HCT116 (cell line): ENCODE measurements around the gene SP3. TPM values are rescaled to one million over a fixed set of nuclear protein-coding genes. Genes with fewer than 3 reads are reported as not detected.

Experiments used
- ATAC-seq: fragments of 200-7000 bp; cut with Tn5 transposase; 2 replicates; pipeline ENCODE4 v1.9.1; 2020; ENCODE audit warnings: mild to moderate bottlenecking, moderate library complexity
- BruUV-seq: library from RNA; stranded (reverse); fragments of 400-500 nt; replicated peaks from 2 replicates; lab custom pipeline; 2021; lab: Mats Ljungman, UMichigan
- CTCF ChIA-PET: fragments of 300-600 bp; sonication (Branson Sonifier 250); formaldehyde crosslinking; loops from one replicate; lab custom pipeline; 2021; ENCODE audit warnings: antibody characterized with exemption; lab: Charles Lee
- POLR2A ChIA-PET: fragments of 300-600, 350-600 bp; sonication (Branson Sonifier 250); formaldehyde crosslinking; loops from one replicate; lab custom pipeline; 2021; ENCODE audit warnings: antibody characterized with exemption; lab: Charles Lee
- RAD21 ChIA-PET, 2 experiments: fragments of 300-600 bp; sonication (Branson Sonifier 250); formaldehyde crosslinking; loops; one replicate each; lab custom pipeline; 2023; ENCODE audit warnings: low total read pairs in 2 of 2; ENCODE audit not compliant: uncharacterized antibody in 2 of 2, unreplicated experiment in 2 of 2, low non-redundant PET in 1 of 2; lab: Charles Lee
- DNase-seq: peaks from one replicate; pipeline ENCODE4 v3.0.0-alpha.2; 2010; ENCODE audit warnings: low read depth, low spot score
- H2AFZ ChIP-seq: fragments of 200-600 bp; shearing (Covaris generic), sonication (generic); 2 replicates; pipeline ENCODE4 v1.6.1; 2017; ENCODE audit warnings: low read depth, mixed run types, mixed read lengths, antibody characterized with exemption, low read length; ENCODE audit not compliant: poor library complexity, severe bottlenecking
- H3K27ac ChIP-seq: 2 replicates; pipeline ENCODE4 v1.5.1; 2012; ENCODE audit warnings: low read depth, low read length
- H3K27me3 ChIP-seq: fragments of 200-600 bp; sonication (generic); 2 replicates; pipeline ENCODE4 v1.6.1; 2016; ENCODE audit warnings: mixed run types, low read length, mixed read lengths; ENCODE audit not compliant: insufficient read depth
- H3K36me3 ChIP-seq, 2 experiments: fragments of 200-500 bp in 1 of 2; fragments of 200-600 bp in 1 of 2; sonication (Bioruptor generic) in 1 of 2; sonication (generic) in 1 of 2; 2 replicates each; pipeline versions ENCODE4 v1.5.1 to v1.6.1; 2014 to 2016; ENCODE audit warnings: low read length in 2 of 2, inconsistent platforms in 1 of 2, mixed read lengths in 1 of 2, mixed run types in 1 of 2; ENCODE audit not compliant: insufficient read depth in 2 of 2, control insufficient read depth in 1 of 2
- H3K4me1 ChIP-seq, 2 experiments: fragments of 200-600 bp in 1 of 2; sonication (generic) in 1 of 2; 2 replicates each; pipeline versions ENCODE4 v1.5.1 to v1.6.1; 2012 to 2017; ENCODE audit warnings: low read length in 2 of 2, inconsistent platforms in 1 of 2, mild to moderate bottlenecking in 1 of 2, mixed read lengths in 1 of 2, mixed run types in 1 of 2, moderate library complexity in 1 of 2; ENCODE audit not compliant: insufficient read depth in 2 of 2, control insufficient read depth in 1 of 2
- H3K4me2 ChIP-seq: fragments of 200-600 bp; sonication (generic); 2 replicates; pipeline ENCODE4 v1.6.1; 2017; ENCODE audit warnings: mixed run types, low read length, mixed read lengths
- H3K4me3 ChIP-seq, 2 experiments: fragments of 200-600 bp in 1 of 2; sonication (generic) in 1 of 2; replicated peaks in 1 of 2; 2 replicates each; pipeline ENCODE4 v1.5.1; 2011 to 2016; ENCODE audit warnings: low read length in 2 of 2, control low read depth in 1 of 2, low read depth in 1 of 2, mild to moderate bottlenecking in 1 of 2, mixed read lengths in 1 of 2, mixed run types in 1 of 2
- H3K79me2 ChIP-seq: fragments of 200-600 bp; sonication (generic); 2 replicates; pipeline ENCODE4 v1.6.1; 2017; ENCODE audit warnings: mild to moderate bottlenecking, mixed run types, low read length, moderate library complexity, mixed read lengths; ENCODE audit not compliant: insufficient read depth
- H3K9ac ChIP-seq: fragments of 200-600 bp; sonication (generic); 2 replicates; pipeline ENCODE4 v1.6.1; 2016; ENCODE audit warnings: low read length, mixed read lengths
- H3K9me2 ChIP-seq: fragments of 200-600 bp; sonication (generic), shearing (Covaris generic); 2 replicates; pipeline ENCODE4 v1.6.1; 2017; ENCODE audit warnings: mixed run types, mild to moderate bottlenecking, moderate library complexity; ENCODE audit not compliant: insufficient read depth
- H3K9me3 ChIP-seq, 2 experiments: fragments of 200-500 bp in 1 of 2; fragments of 200-600 bp in 1 of 2; sonication (Bioruptor generic) in 1 of 2; sonication (generic) in 1 of 2; 2 replicates each; pipeline ENCODE4 v1.6.1; 2014 to 2017; ENCODE audit warnings: low read length in 2 of 2, mixed read lengths in 2 of 2, inconsistent platforms in 1 of 2, low read depth in 1 of 2, mild to moderate bottlenecking in 1 of 2, mixed run types in 1 of 2, moderate library complexity in 1 of 2; ENCODE audit not compliant: control insufficient read depth in 1 of 2, insufficient read depth in 1 of 2
- H4K20me1 ChIP-seq: fragments of 200-600 bp; sonication (generic), shearing (Covaris generic); 2 replicates; pipeline ENCODE4 v1.6.1; 2017; ENCODE audit warnings: mixed run types, mild to moderate bottlenecking, moderate library complexity; ENCODE audit not compliant: insufficient read depth
- CBX3 ChIP-seq: IDR thresholded peaks from 2 replicates; pipeline ENCODE4 v1.6.1; 2012; ENCODE audit warnings: low read depth
- CEBPB ChIP-seq: IDR thresholded peaks from 2 replicates; pipeline ENCODE4 v1.6.1; 2012; ENCODE audit warnings: low read depth
- EGR1 ChIP-seq: IDR thresholded peaks from 2 replicates; pipeline ENCODE4 v1.6.1; 2012; ENCODE audit warnings: low read depth
- ELF1 ChIP-seq: IDR thresholded peaks from 2 replicates; pipeline ENCODE4 v1.6.1; 2012; ENCODE audit warnings: low read depth, borderline replicate concordance
- EZH2 ChIP-seq: fragments of 200-600 bp; sonication (generic); IDR thresholded peaks from 2 replicates; pipeline ENCODE4 v1.6.1; 2017; ENCODE audit warnings: antibody characterized with exemption, mixed run types
- EZH2phosphoT487 ChIP-seq: fragments of 200-600 bp; IDR thresholded peaks from 2 replicates; pipeline ENCODE4 v1.6.1; 2018; ENCODE audit warnings: antibody characterized with exemption, borderline replicate concordance
- FOSL1 ChIP-seq: IDR thresholded peaks from 2 replicates; pipeline ENCODE4 v1.6.1; 2012; ENCODE audit warnings: low read depth
- JUND ChIP-seq: IDR thresholded peaks from 2 replicates; pipeline ENCODE4 v1.6.1; 2012
- POLR2A ChIP-seq: IDR thresholded peaks from 2 replicates; pipeline ENCODE4 v1.7.0; 2011; ENCODE audit warnings: borderline replicate concordance; ENCODE audit not compliant: insufficient read depth, insufficient read length; ENCODE audit errors: extremely low read depth
- POLR2AphosphoS5 ChIP-seq: IDR thresholded peaks from 2 replicates; pipeline ENCODE4 v1.6.1; 2011; ENCODE audit warnings: mild to moderate bottlenecking, low read depth, low read length, moderate library complexity
- RAD21 ChIP-seq: IDR thresholded peaks from 2 replicates; pipeline ENCODE4 v1.6.1; 2012; ENCODE audit warnings: low read depth, mild to moderate bottlenecking
- SIN3A ChIP-seq: IDR thresholded peaks from 2 replicates; pipeline ENCODE4 v1.6.1; 2012; ENCODE audit warnings: low read depth
- SRF ChIP-seq: IDR thresholded peaks from 2 replicates; pipeline ENCODE4 v1.6.1; 2012; ENCODE audit warnings: low read depth
- YY1 ChIP-seq: IDR thresholded peaks from 2 replicates; pipeline ENCODE4 v1.6.1; 2011; ENCODE audit warnings: low read length, low read depth, moderate library complexity, mild to moderate bottlenecking; ENCODE audit not compliant: insufficient replicate concordance; ENCODE audit errors: extremely low read depth
- ZFX ChIP-seq: fragments of 450-650 bp; IDR thresholded peaks from 2 replicates; pipeline ENCODE4 v1.6.1; 2017
- ZNF274 ChIP-seq: fragments of 200-500 bp; sonication (Bioruptor generic); IDR thresholded peaks from 2 replicates; pipeline ENCODE4 v1.6.1; 2014; ENCODE audit warnings: mild to moderate bottlenecking, low read depth, low read length, inconsistent platforms
- intact Hi-C: fragments of 100-400 bp; cut with micrococcal nuclease; formaldehyde crosslinking; loops from 2 replicates; pipeline ENCODE4 v1.10.0; 2022
- total RNA-seq: library from RNA; stranded (reverse); gene quantifications from one replicate; pipeline ENCODE4 v1.2.1, GENCODE V29; 2021; ENCODE audit not compliant: unreplicated experiment
- TF ChIP-seq, protein P1 (sequence below): IDR thresholded peaks from 2 replicates; pipeline ENCODE4 v1.6.1; 2012
- TF ChIP-seq, protein P2 (sequence below), 3 experiments: fragments of 200-600 bp in 1 of 3; sonication (generic) in 1 of 3; IDR thresholded peaks in 2 of 3; conservative IDR thresholded peaks in 1 of 3; 2 replicates each; pipeline ENCODE4 v1.5.1; 2012 to 2017; ENCODE audit warnings: low read depth in 2 of 3, low read length in 2 of 3, antibody characterized with exemption in 1 of 3, borderline replicate concordance in 1 of 3, control low read depth in 1 of 3, mild to moderate bottlenecking in 1 of 3, mixed read lengths in 1 of 3, mixed run types in 1 of 3, moderate library complexity in 1 of 3; ENCODE audit not compliant: insufficient read depth in 1 of 3
- TF ChIP-seq, protein P3 (sequence below): IDR thresholded peaks from 2 replicates; pipeline ENCODE4 v1.6.1; 2012; ENCODE audit warnings: low read depth

The SP3 gene
- total RNA-seq, 1 experiment from 2014 or later: 98.0 TPM

DNA sequence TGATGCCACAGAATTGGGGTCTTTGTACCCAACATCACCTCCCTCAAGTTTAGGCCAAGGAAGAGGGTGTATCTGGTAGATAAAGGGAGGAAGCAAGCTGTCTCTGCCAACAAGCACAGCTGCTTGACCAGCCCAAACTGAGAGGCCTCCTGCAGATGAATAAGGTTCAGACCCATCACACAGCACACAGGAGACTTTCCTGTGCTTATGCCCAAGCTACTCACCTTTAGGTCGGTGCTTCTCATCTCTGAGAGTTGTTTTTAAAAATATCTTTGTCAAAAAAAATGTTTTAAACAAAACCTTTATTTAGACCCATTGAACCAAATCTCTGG, 24.7 kb upstream of the SP3 start:
- DNase-seq: no peak
- intact Hi-C loops: no loop called here

More for the DNA sequence above, 24.7 kb upstream of the SP3 start:
- H3K9ac ChIP-seq: no peak overlapping the region
- ChIA-PET RAD21 (no interaction called here), POLR2A (no interaction called here), CTCF (no interaction called here)
- H2AFZ ChIP-seq: no peak overlapping the region
- H3K4me3 ChIP-seq: no peak overlapping the region
- BruUV-seq: no TSS peak
- no peak for TF ChIP-seq SIN3A
- TF ChIP-seq POLR2AphosphoS5: no peak
- no peak for TF ChIP-seq ZNF274
- no peak for TF ChIP-seq CBX3
- no peak for TF ChIP-seq SRF
- TF ChIP-seq FOSL1: no peak
- no peak for TF ChIP-seq ELF1
- TF ChIP-seq, protein P1, sequence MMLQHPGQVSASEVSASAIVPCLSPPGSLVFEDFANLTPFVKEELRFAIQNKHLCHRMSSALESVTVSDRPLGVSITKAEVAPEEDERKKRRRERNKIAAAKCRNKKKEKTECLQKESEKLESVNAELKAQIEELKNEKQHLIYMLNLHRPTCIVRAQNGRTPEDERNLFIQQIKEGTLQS: no peak
- no peak for TF ChIP-seq EGR1
- TF ChIP-seq, protein P2, sequence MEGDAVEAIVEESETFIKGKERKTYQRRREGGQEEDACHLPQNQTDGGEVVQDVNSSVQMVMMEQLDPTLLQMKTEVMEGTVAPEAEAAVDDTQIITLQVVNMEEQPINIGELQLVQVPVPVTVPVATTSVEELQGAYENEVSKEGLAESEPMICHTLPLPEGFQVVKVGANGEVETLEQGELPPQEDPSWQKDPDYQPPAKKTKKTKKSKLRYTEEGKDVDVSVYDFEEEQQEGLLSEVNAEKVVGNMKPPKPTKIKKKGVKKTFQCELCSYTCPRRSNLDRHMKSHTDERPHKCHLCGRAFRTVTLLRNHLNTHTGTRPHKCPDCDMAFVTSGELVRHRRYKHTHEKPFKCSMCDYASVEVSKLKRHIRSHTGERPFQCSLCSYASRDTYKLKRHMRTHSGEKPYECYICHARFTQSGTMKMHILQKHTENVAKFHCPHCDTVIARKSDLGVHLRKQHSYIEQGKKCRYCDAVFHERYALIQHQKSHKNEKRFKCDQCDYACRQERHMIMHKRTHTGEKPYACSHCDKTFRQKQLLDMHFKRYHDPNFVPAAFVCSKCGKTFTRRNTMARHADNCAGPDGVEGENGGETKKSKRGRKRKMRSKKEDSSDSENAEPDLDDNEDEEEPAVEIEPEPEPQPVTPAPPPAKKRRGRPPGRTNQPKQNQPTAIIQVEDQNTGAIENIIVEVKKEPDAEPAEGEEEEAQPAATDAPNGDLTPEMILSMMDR (IDR thresholded peaks at IDR 0.05 in 2 of 3, conservative IDR thresholded peaks at IDR 0.05 in 1 of 3; ENCODE audit: borderline replicate concordance in 1 of 3, insufficient read depth in 1 of 3, low read depth in 2 of 3, low read length in 2 of 3): no peak
- no peak for TF ChIP-seq EZH2
- TF ChIP-seq EZH2phosphoT487: no peak
- TF ChIP-seq, protein P3, sequence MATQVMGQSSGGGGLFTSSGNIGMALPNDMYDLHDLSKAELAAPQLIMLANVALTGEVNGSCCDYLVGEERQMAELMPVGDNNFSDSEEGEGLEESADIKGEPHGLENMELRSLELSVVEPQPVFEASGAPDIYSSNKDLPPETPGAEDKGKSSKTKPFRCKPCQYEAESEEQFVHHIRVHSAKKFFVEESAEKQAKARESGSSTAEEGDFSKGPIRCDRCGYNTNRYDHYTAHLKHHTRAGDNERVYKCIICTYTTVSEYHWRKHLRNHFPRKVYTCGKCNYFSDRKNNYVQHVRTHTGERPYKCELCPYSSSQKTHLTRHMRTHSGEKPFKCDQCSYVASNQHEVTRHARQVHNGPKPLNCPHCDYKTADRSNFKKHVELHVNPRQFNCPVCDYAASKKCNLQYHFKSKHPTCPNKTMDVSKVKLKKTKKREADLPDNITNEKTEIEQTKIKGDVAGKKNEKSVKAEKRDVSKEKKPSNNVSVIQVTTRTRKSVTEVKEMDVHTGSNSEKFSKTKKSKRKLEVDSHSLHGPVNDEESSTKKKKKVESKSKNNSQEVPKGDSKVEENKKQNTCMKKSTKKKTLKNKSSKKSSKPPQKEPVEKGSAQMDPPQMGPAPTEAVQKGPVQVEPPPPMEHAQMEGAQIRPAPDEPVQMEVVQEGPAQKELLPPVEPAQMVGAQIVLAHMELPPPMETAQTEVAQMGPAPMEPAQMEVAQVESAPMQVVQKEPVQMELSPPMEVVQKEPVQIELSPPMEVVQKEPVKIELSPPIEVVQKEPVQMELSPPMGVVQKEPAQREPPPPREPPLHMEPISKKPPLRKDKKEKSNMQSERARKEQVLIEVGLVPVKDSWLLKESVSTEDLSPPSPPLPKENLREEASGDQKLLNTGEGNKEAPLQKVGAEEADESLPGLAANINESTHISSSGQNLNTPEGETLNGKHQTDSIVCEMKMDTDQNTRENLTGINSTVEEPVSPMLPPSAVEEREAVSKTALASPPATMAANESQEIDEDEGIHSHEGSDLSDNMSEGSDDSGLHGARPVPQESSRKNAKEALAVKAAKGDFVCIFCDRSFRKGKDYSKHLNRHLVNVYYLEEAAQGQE: no peak
- no peak for TF ChIP-seq CEBPB
- no peak for TF ChIP-seq POLR2A
- no peak for TF ChIP-seq RAD21
- no peak for TF ChIP-seq JUND
- no peak for TF ChIP-seq YY1
- no peak for TF ChIP-seq ZFX
- H3K36me3 ChIP-seq: no peaks in the 10 kb centered on the region
- H3K9me2 ChIP-seq: no peaks in the 10 kb centered on the region
- no peak for ATAC-seq
- no peaks in the 10 kb centered on the region for H3K4me1 ChIP-seq
- no peak overlapping the region for H3K27ac ChIP-seq
- H3K9me3 ChIP-seq: no peaks in the 10 kb centered on the region
- no peaks in the 10 kb centered on the region for H3K79me2 ChIP-seq
- H3K27me3 ChIP-seq: no peaks in the 10 kb centered on the region
- H4K20me1 ChIP-seq: no peaks in the 10 kb centered on the region
- no peak overlapping the region for H3K4me2 ChIP-seq
